Fibroblast of skin of back (primary cell): Measurements from ENCODE around the gene CCDC171.

ENCODE experiments used
- DNase-seq: peaks from one replicate; pipeline ENCODE4 v3.0.0-alpha.2; 2013

The CCDC171 gene

DNA sequence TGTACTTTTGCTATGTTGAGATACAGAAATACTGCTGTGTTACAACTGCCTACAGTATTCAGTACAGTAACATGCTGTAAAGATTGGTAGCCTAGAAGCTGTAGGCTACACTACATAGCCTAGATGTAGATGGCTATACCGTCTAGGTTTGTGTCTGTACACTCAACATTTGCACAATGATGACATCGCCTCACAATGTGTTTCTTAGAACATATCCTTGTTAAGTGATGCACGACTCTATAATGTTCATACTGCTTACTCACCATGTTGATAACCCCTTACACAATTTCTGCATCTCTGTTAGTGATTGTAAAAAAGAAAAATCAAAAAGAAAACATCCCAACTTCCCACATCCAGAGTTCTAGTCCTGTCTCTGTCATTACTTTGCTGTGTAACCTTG is 450.0 kb downstream of the CCDC171 start:
- peak; percentile 71 for DNase-seq

DNA sequence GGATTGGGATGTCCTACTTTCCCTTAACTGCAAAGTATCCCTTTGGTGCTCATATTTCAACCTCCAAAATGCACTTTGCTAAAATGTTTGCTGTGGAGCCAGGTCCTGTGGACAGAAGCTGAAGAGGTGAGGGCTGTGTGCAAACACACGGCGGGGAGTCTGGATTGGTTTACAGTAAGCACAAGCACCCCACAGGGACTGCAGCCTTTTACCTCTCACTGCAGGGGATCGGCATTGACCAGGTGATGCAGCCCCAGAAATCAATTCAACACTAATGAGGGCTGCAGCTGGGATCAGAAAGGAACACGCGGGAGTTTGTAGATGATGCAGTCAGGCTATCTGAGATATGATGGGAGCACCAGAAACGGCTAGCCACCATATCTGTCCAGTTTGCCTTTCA is 450.9 kb downstream of the CCDC171 start:
- no peak for DNase-seq

DNA sequence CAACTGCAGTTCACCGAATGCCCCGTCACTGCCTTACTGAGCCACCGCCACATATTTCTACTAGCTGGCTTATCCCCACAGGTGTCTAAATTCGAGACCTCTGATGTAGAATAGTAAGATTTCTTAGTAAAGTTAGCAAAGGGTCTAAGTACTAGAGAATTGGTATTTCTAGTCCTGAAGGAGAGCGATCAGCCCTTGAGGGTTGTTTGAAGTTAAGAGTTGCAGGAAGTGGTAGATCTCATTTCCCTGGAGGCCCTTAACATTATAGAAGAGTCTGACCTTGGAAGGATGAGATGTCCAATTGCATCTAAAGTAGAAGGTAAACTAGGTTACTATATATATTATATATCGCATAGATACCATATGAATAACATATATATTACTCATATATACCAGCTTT is 451.8 kb downstream of the CCDC171 start:
- no peak for DNase-seq

DNA sequence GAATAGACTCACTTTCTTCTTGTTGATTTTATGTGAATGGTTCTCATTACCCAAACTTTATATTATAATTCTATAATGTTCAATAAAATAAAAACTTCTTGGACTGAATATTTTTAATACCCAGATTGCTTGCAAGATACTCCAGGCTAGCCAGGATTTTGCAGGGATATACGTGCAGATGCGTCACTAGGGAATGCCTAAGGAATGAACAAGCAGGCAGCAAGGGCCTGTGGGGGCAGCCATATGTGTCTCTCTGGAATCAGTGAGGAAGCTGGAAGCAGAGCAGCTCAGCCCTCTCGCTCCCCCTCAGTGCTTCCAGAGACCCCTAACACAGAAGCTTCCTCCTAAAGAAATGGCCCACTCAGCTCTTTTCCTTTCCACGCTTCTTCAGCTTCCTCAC is 457.4 kb downstream of the CCDC171 start:
- DNase-seq = peak; percentile 64

DNA sequence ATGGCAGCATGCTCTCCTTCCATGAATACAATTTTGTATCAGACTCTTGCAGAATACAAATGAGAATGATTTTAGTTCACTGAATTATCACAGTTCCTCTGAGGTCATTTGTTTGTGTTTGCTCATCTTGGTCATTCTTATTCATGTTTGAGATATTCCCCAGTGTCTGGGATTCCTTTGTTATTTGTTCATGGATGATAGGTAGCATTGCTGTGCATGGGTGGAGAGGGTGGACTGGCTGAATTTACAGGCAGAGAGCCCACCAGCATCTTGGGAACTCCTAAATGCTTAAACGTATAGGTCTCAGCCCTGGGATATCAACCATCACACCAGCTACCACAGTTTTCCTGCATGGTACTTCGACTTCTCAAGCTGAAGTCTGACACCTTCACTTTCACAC is 459.8 kb downstream of the CCDC171 start:
- peak; percentile 93 for DNase-seq

DNA sequence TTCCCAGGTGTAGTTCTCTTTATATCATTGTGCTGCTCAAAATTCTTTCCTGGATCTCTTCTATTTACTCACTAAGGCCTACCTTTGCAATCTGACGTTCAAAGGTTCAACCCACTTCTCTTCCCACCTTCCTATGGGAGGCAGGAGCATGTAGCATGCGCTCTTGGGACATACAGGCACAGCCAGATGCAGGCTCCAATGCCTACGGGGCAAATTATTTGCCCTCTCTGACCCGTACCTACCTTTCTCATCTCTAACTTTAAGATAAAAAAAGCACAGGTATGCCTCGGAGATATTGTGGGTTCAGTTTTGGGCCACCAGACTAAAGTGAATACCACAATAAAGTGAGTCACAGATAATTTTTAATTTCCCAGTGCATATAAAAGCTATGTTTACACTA is 460.5 kb downstream of the CCDC171 start:
- no peak for DNase-seq

DNA sequence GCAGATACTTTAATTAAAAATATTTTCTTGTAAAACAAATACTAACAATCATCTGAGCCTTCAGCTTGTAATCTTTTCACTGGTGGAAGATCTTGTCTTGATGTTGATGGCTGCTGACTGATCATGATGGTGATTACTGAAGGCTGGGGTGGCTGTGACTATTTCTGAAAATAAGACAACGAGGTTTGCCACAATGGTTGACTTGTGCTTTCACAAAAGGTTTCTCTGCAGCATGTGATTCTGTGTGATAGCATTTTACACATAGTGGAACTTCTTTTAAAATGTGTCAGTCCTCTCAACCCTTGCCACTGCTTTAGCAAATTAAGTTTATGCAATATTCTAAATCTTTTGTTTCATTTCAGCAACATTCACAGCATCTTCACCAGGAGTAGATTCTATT is 461.0 kb downstream of the CCDC171 start:
- no peak for DNase-seq

DNA sequence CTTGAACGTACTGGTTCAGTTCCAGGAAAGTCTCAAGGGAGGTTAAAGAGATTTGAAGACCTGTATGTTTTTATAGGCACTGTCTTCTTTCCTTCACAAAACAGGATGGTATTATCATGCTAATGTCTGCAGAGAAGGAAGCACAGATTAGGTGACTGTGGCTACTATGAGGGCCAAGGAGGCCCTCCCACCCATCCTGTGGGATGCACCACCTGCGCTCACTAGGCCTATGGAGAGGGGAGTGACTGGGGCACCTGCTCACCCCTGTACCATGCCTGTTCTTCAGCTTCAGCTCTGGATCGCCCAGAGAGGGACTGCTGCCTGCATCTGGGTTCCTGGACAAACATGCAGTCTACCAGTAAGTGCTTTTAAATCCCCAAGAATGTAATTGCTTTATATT is 469.4 kb downstream of the CCDC171 start:
- no peak for DNase-seq

DNA sequence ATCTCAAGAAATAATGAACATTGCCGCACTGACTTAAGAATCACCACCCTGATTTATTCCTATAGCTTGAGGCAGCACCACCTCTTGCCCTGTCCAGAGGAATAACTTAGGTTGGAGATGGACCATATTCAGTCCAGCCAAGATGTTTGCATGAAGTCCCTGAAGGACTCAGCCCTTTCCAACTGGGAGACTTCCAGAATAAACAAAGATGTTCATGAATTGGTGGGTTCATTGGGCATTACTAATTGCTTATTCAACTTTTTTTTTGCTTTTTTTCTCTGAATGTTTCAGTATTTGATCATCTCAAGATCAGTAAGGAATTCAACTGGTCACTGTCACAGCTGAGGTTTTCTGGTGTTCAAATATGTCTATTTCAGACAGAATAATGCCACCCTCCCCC is 470.6 kb downstream of the CCDC171 start:
- DNase-seq = peak; percentile 98
